IgD-negative memory B cell (primary cell): ENCODE measurements around the gene ZMAT3. TPM values are rescaled to one million over a fixed set of nuclear protein-coding genes. Genes with fewer than 3 reads are reported as not detected.

ENCODE experiments used
- H3K27ac Mint-ChIP-seq, 3 donors: one replicate each; pipeline ENCODE4 v1.8.0; 2020 to 2022; ENCODE audit warnings: mild to moderate bottlenecking in 3 of 3, mixed read lengths in 3 of 3, moderate library complexity in 1 of 3
- H3K27me3 Mint-ChIP-seq: one replicate; pipeline ENCODE4 v1.8.0; 2021; ENCODE audit warnings: mixed read lengths
- H3K36me3 Mint-ChIP-seq: one replicate; pipeline ENCODE4 v1.8.0; 2020; ENCODE audit warnings: mild to moderate bottlenecking, mixed read lengths
- H3K4me1 Mint-ChIP-seq, 3 donors: one replicate each; pipeline ENCODE4 v1.8.0; 2020 to 2022; ENCODE audit warnings: mixed read lengths in 3 of 3, mild to moderate bottlenecking in 1 of 3
- H3K4me3 Mint-ChIP-seq, 4 donors: one replicate each; pipeline ENCODE4 v1.8.0; 2020 to 2022; ENCODE audit warnings: mild to moderate bottlenecking in 4 of 4, mixed read lengths in 4 of 4, moderate library complexity in 3 of 4
- H3K9me3 Mint-ChIP-seq, 3 donors: one replicate each; pipeline ENCODE4 v1.8.0; 2020 to 2021; ENCODE audit warnings: mixed read lengths in 3 of 3, mild to moderate bottlenecking in 1 of 3
- polyA plus RNA-seq: library from polyadenylated mRNA; unstranded; fragments of 300-500 nt; fragmentation: Illumina TruSeq; gene quantifications from one replicate; pipeline ENCODE4 v1.2.3, GENCODE V29; 2021

The ZMAT3 gene
- polyA plus RNA-seq, 1 donor from 2014 or later, result 9.2 TPM

DNA sequence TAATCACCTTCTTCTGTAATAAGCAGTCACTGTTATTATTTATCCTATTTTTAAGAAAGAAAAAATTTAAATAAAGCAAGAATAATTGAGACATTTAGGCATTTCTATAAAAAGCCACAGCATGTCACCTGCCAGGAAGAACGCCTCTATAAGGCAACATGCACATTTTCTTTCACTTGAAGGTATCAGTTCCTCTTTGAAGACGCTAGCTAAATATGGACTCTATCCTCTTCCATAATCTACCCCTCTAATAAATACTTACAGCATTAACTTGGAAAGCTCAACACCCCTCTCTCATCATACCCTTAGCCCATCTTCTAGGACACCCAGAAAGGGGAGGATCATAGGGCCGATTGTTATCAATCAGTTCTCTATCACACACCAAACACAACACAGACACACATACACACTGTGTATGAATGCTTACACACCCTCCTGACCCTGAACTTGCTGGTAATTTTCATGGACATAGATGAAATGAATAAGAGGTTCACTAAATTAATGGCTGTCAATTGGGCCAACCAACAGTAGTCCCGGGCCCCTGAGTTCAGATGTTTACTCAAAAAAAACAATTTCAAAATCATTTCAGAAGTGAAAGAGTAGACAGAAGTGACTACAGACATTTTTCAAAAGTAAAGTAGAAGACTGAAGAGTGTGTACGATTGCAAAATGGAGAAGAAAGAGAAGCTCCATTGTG, 102.5 kb downstream of the ZMAT3 start:
- Mint-ChIP-seq H3K27me3 (no peaks in the 10 kb centered on the region), H3K9me3 (peaks cover 0 to 8% (median 7%) of the 10 kb centered on the region in 3 donors), H3K4me3 (peak overlapping the region in 3 of 4 donors; percentile 1 to 65 (median 23)), H3K4me1 (peaks cover 32 to 45% (median 34%) of the 10 kb centered on the region in 3 donors), H3K36me3 (peaks cover 5% of the 10 kb centered on the region), H3K27ac (peak overlapping the region; percentile 2 to 92 (median 76))

Other genes with a start within 250 kb of the ZMAT3 start
- 11.7 TPM for gene PIK3CA, start 76.5 kb upstream of the ZMAT3 start, polyA plus RNA-seq
- 3.4 TPM for gene KCNMB3, start 179.3 kb upstream of the ZMAT3 start, polyA plus RNA-seq